Measurements from ENCODE around the gene PICK1.

The PICK1 gene

GRCh38 chr22:38056969-38057891, at the start of gene PICK1:
Gene PICK1, plus strand, starts transcription at chr22:38057404. Its CDS starts 406 bp downstream, at chr22:38057810.
- peak; percentile 94 for FAIRE-seq
- peak; percentile 84 for DNase-seq (ENCODE audit: insufficient read length, low spot score)

GRCh38 chr22:38009000-38009806, 48.0 kb upstream of the PICK1 start:
- DNase-seq (ENCODE audit: insufficient read length, low spot score) (no peak), FAIRE-seq (no peak)

GRCh38 chr22:38012604-38013072, 44.6 kb upstream of the PICK1 start:
- DNase-seq (ENCODE audit: insufficient read length, low spot score), result no peak
- FAIRE-seq, result no peak

DNA sequence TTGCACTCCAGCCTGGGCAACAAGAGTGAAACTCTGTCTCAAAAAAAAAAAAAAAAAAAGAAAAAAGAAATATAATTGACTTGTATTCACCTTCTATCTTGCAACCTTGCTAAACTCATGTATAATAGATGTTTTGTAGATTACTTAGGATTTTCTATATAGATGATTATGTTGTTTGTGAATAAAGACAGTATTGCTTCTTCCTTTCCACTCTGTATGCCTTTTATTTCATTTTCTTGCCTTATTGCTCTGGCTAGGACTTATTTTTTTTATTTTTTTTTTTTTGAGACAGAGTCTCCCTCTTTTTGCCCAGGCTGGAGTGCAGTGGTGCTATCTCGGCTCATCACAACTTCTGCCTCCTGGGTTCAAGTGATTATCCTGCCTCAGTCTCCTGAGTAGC, 43.1 kb upstream of the PICK1 start:
- no peak for FAIRE-seq
- DNase-seq (ENCODE audit: insufficient read length, low spot score), result no peak

DNA sequence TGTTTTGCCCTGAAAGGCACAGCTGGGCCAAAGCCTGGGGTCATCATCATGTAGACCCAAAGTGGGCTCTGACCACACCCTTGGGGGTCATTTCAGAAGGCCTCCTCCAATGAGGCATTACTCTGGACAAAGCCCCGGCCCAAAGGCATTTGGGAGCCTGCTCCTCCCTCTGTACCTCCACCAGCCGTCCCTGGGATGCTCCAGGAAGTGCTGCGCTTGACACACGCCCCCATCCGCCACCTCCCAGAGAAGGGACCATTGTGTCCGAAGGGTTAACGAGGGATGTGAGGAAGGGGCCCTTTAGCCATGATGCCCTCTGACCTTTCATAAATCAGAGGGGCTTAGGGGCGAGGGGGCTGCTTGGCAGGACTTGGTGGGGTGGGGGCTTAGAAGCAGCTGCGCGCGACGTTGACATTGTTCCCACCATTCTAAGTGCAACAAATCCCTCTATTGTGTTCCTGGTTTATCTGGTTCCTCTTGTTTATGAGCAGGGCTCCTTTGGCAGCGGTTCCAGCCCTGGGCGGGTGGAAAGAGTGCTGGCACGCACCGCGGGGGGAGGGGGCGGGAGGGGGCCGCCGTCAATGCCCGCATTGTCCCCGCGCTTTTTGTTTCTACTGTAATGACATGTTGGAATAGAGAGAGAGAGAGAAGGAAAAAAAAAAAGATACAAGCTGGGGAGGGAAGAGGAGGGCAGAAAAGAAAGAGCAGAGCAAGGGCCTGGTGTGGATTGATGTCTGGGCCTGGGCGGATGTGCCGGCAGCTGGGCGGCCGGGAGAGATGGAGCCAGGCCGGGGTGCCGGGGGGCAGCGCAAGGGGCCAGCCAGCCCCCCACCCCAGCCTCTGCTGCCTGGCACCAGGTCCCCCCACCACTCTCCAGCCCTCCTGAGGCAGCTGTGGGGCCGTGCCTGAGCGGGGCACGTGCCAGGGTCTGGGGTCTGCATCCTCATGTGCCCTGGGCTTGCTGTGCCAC, 40.7 kb upstream of the PICK1 start:
- DNase-seq (ENCODE audit: insufficient read length, low spot score), result no peak
- FAIRE-seq, result no peak

DNA sequence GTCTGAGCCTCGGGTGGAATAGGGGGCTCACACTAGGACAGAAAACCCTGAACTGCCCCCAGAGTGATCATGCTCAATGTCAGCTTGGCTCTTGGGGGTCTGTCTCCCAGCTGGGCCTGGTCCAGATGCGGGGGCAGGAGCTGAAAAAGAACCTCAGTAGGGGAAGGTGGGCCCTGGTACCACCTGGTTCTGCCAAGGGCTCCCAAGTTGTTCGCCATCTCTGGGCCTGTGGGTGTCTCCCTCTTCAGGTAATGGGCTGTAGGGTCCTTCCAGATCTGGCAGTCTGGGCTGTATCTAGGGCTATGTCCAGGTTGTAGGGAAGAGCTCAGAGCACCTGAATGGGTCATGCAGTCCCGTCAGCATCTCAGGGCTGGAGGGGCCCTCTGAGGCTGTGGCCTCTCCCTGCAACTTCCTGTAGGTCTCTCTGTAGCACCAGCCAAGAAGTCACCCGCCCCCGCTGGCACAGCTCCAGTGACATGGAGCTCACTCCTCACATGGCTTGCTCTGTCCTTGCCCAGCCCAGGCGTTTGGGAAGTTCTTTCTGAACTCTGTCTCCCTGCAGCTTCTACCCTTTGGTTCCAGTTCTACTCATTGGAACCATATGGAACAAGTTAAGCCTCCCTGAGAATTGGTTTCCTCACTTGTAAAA, 39.8 kb upstream of the PICK1 start:
- DNase-seq (ENCODE audit: insufficient read length, low spot score) (no peak), FAIRE-seq (no peak)

DNA sequence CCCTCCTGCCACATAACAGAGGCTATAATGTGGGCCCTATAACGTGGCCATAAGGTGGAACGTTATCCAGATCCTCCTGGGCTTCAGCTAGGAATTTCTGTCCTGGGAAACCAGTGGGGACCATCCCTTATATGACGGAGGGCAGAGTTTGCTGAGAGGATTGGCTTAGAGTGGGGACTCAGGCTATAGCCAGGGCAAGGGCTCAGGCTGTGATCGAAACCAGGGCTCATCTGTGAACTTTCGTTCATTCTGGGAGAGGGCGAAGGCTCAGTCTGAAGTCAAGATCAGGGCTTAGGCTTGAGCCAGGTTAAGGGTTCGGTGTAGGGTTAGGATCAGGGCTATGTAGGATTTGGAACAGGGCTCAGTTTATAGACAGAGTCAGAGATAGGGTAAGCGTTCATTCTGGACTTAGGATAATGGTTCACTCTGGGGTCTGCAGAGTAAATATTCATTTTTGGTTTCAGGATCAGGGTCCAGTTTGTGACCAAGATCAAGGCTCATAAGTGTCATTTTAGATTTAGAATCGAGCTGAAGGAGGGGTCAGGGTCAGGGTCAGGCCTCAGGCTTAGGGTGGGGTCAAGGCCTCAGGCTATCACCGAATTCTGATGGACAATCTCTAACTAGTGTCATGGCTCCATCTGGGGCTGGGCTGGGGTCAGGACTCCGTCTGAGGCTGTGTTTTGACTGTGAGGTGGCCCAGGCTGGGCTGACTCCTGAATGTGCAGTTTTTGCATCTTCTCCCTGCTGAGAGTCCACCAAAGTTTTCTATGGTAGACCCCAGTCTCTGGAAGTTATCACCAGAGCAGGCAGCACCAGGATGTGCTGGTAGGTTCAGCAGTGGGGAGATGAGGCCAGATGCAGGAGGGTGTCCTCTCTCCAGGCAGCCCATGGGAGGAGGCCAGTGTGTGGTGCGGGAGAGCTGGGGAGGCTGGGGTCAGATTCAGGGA, 39.0 kb upstream of the PICK1 start:
- no peak for FAIRE-seq
- no peak for DNase-seq (ENCODE audit: insufficient read length, low spot score)

- no peak for DNase-seq (ENCODE audit: insufficient read length, low spot score)
- FAIRE-seq, result no peak
These were observed 38.0 kb upstream of the PICK1 start for GRCh38 chr22:38018938-38019827.

DNA sequence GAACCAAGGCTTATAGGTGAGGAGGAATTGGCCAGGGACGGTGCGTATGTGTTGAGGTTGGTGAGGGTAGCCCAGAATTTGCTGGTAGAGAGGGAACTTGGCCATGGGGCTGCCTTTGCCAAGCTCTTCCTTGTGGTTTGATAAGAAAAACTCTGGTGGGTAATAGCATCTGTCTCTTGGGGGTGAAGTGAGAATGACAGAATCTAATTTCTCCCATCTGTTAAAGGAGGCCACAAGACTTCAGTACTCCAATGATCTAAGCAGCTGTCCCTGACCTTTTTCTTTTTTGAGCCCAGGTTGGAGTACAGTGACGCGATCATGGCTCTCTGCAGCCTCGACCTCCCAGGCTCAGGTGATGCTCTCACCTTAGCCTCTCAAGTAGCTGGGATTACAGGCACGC, 36.0 kb upstream of the PICK1 start:
- FAIRE-seq, result no peak
- DNase-seq (ENCODE audit: insufficient read length, low spot score), result no peak

DNA sequence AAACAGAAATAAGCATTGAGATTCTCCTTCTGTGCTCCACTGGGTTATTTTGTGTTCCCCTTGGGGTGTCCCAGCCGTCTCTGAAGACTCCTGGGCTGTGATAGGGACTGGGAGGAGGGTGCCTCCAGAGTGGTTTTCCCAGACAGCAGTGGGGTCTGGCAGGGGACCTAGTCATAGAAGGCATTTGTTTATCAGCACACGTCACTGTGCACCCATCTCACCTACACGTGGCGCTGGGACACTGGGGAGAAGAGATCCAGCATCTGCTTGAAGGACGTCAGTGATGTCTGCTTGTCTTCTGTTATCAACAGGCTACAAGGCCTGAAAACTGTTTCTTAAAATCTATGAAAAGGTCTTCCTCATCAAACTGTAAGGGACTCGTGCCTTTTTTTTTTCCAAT, 34.2 kb upstream of the PICK1 start:
- DNase-seq (ENCODE audit: insufficient read length, low spot score), result no peak

DNA sequence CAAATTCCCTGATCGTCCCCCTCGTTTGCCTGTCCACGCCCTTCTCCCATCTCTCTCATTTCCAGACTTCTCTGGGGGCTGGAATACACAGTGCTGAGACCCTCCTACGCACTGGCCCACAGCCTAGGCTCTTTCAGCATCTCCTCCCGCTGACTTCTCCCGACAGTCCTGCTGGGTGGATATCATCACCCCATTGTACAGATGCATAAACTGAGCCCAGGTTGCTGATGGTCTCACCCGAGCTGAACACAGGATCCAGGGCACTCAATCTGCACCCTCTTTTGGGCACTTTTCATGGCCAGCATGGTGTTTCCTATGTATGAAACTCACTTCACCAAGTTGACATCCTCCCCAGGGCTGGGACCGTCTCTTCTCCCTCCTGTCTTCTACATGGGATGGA, 31.7 kb upstream of the PICK1 start:
- FAIRE-seq, result no peak
- no peak for DNase-seq (ENCODE audit: insufficient read length, low spot score)

More for the DNA sequence above, 34.2 kb upstream of the PICK1 start:
- FAIRE-seq, result no peak

GRCh38 chr22:38026130-38027111, 30.8 kb upstream of the PICK1 start:
- FAIRE-seq, result no peak
- no peak for DNase-seq (ENCODE audit: insufficient read length, low spot score)

DNA sequence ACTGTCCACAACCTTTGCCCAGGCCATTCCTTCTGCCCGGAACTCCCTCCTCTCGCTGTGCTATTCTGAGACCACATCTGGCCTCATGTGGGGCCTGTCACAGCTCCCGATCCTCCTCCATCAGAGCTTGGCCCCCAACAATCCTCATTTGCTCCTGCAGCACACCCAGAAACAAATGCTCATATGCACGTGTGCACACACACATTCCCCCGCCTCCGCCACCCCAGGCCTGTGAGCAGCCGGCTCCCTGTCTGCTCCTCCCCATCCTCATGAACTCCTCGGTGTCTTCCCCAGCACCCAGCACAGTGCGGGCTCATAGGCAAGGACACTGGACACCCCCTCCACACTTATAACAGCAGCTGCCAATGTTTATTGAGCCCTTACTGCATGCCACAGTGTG, 29.7 kb upstream of the PICK1 start:
- FAIRE-seq (no peak), DNase-seq (ENCODE audit: insufficient read length, low spot score) (no peak)

DNA sequence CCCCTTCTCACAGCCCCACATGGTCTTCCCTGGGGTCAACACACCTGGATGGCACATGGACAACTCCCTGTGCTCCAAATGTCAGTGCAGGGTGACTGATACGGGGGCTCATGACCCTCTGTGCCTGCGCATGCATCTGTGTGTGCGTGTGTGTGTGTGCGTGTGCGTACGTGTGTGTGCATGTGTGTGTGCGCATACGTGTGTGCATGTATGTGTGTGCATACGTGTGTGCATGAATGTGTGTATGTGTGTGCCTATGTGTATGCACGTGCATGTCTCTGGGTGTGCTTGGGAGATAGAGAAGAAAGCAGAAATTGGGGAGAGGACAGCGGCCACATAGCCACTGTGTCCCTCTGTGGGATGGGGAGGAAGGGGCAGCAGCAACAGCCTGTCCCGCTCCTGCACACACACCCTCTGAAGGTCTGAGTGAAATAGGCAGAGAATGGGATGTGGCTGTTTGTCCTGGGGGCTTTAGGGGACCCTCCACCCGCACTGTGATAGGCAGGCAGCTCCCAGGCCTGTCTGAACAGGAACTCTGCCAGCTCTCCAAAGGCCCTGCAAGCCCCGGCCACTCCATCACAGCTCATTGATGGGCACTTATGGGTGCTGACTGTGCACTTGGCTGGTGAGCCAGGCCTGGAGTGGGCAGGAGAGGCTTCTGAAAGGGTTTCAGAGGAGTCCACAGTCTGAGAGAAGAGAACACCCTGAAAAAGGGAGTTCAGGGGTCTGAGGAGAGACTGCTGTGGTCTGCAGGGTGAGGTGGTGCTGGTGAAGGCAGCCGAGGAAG, 28.7 kb upstream of the PICK1 start:
- no peak for DNase-seq (ENCODE audit: insufficient read length, low spot score)
- no peak for FAIRE-seq

- FAIRE-seq, result no peak
- DNase-seq (ENCODE audit: insufficient read length, low spot score), result no peak
These were observed 27.8 kb upstream of the PICK1 start for GRCh38 chr22:38029370-38029769.

DNA sequence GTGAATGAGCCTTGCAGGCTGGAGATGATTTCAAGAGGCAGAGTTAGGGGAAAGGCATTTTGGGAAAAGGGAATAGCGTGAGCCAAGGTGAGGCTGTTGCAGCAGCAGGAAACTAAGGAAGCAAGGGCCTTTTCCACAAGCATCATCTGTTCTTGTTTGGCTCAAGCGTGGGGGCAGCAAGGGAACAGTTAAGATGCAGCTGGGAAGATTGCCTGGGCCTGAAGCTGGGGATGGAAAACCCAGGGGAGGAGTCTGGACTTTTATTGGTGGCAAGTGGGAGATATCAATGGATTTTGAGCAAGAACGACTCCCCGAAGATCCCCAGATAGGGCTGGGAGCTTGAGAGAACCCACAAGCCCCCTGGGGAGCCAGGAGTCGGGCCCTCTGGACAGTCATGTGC, 27.3 kb upstream of the PICK1 start:
- DNase-seq (ENCODE audit: insufficient read length, low spot score), result no peak
- FAIRE-seq, result no peak

Measured in GM19239 (cell line).